ENCODE data around the gene VAV3. TPM values are rescaled to one million over a fixed set of nuclear protein-coding genes. Genes with fewer than 3 reads are reported as not detected.
"Not testable (repeated sequence)": the region's sequence is repeated elsewhere in the genome, so short reads cannot be mapped to it uniquely, and the experiment has no call there.

The VAV3 gene
- total RNA-seq, 1 experiment from 2014 or later = 10.0 TPM

DNA sequence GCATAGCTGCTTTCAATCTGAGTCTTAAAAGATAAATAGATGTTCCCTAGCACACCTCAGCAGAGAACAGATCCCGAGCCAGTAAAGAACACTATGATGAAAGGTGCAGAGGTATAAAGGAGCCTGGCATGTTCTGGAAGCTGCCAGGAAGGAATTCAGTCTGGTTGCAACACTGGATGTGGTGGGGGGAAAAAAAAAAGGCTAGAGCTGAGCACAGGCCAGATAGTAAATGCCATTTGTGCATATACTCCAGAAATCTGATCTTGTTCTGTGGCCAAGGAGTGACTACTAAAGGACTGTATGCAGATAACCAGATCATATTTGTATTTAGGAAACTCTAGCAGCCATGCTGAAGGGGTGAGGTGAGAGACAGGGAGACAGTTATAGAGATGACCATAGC is 240.3 kb downstream of the VAV3 start:
- CTCF ChIA-PET = interaction anchor here (0.9 to 1.3 kb wide), 2 partner anchors 14 to 401 kb away, joined by 3 to 5 read pairs; no protein-coding TSS in a partner anchor
- no peak overlapping the region for H3K4me3 Mint-ChIP-seq
- DNase-seq (ENCODE audit: low spot score) (no peak), ATAC-seq (no peak)
- H3K27ac Mint-ChIP-seq = no peak overlapping the region
- no peaks in the 10 kb centered on the region for H3K27me3 Mint-ChIP-seq (ENCODE audit: low read depth)
- no peaks in the 10 kb centered on the region; the same call in 1 of the 2 replicates for H3K36me3 Mint-ChIP-seq
- no peaks in the 10 kb centered on the region for H3K9me3 Mint-ChIP-seq
- no peak for TF ChIP-seq GABPB1 (CRISPR knock-in tag; IDR thresholded peaks at IDR 0.05)
- TF ChIP-seq, protein P1, sequence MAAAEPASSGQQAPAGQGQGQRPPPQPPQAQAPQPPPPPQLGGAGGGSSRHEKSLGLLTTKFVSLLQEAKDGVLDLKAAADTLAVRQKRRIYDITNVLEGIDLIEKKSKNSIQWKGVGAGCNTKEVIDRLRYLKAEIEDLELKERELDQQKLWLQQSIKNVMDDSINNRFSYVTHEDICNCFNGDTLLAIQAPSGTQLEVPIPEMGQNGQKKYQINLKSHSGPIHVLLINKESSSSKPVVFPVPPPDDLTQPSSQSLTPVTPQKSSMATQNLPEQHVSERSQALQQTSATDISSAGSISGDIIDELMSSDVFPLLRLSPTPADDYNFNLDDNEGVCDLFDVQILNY (CRISPR knock-in tag; IDR thresholded peaks at IDR 0.05) = no peak
- TF ChIP-seq, protein P2, sequence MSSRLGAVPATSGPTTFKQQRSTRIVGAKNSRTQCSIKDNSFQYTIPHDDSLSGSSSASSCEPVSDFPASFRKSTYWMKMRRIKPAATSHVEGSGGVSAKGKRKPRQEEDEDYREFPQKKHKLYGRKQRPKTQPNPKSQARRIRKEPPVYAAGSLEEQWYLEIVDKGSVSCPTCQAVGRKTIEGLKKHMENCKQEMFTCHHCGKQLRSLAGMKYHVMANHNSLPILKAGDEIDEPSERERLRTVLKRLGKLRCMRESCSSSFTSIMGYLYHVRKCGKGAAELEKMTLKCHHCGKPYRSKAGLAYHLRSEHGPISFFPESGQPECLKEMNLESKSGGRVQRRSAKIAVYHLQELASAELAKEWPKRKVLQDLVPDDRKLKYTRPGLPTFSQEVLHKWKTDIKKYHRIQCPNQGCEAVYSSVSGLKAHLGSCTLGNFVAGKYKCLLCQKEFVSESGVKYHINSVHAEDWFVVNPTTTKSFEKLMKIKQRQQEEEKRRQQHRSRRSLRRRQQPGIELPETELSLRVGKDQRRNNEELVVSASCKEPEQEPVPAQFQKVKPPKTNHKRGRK (CRISPR knock-in tag; IDR thresholded peaks at IDR 0.05; ENCODE audit: borderline replicate concordance) = no peak
- no peak for TF ChIP-seq RORB (CRISPR knock-in tag; IDR thresholded peaks at IDR 0.05)
- TF ChIP-seq, protein P3, sequence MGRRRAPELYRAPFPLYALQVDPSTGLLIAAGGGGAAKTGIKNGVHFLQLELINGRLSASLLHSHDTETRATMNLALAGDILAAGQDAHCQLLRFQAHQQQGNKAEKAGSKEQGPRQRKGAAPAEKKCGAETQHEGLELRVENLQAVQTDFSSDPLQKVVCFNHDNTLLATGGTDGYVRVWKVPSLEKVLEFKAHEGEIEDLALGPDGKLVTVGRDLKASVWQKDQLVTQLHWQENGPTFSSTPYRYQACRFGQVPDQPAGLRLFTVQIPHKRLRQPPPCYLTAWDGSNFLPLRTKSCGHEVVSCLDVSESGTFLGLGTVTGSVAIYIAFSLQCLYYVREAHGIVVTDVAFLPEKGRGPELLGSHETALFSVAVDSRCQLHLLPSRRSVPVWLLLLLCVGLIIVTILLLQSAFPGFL (CRISPR knock-in tag; IDR thresholded peaks at IDR 0.05; ENCODE audit: borderline replicate concordance) = no peak
- TF ChIP-seq, protein P4, sequence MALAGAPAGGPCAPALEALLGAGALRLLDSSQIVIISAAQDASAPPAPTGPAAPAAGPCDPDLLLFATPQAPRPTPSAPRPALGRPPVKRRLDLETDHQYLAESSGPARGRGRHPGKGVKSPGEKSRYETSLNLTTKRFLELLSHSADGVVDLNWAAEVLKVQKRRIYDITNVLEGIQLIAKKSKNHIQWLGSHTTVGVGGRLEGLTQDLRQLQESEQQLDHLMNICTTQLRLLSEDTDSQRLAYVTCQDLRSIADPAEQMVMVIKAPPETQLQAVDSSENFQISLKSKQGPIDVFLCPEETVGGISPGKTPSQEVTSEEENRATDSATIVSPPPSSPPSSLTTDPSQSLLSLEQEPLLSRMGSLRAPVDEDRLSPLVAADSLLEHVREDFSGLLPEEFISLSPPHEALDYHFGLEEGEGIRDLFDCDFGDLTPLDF (CRISPR knock-in tag; IDR thresholded peaks at IDR 0.05) = no peak
- TF ChIP-seq ZNF138 (CRISPR knock-in tag; conservative IDR thresholded peaks at IDR 0.05) = no peak
- TF ChIP-seq, protein P5, sequence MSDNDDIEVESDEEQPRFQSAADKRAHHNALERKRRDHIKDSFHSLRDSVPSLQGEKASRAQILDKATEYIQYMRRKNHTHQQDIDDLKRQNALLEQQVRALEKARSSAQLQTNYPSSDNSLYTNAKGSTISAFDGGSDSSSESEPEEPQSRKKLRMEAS (CRISPR knock-in tag; IDR thresholded peaks at IDR 0.05) = no peak
- no peak for TF ChIP-seq NR1H2 (CRISPR knock-in tag; IDR thresholded peaks at IDR 0.05)
- TF ChIP-seq, protein P6, sequence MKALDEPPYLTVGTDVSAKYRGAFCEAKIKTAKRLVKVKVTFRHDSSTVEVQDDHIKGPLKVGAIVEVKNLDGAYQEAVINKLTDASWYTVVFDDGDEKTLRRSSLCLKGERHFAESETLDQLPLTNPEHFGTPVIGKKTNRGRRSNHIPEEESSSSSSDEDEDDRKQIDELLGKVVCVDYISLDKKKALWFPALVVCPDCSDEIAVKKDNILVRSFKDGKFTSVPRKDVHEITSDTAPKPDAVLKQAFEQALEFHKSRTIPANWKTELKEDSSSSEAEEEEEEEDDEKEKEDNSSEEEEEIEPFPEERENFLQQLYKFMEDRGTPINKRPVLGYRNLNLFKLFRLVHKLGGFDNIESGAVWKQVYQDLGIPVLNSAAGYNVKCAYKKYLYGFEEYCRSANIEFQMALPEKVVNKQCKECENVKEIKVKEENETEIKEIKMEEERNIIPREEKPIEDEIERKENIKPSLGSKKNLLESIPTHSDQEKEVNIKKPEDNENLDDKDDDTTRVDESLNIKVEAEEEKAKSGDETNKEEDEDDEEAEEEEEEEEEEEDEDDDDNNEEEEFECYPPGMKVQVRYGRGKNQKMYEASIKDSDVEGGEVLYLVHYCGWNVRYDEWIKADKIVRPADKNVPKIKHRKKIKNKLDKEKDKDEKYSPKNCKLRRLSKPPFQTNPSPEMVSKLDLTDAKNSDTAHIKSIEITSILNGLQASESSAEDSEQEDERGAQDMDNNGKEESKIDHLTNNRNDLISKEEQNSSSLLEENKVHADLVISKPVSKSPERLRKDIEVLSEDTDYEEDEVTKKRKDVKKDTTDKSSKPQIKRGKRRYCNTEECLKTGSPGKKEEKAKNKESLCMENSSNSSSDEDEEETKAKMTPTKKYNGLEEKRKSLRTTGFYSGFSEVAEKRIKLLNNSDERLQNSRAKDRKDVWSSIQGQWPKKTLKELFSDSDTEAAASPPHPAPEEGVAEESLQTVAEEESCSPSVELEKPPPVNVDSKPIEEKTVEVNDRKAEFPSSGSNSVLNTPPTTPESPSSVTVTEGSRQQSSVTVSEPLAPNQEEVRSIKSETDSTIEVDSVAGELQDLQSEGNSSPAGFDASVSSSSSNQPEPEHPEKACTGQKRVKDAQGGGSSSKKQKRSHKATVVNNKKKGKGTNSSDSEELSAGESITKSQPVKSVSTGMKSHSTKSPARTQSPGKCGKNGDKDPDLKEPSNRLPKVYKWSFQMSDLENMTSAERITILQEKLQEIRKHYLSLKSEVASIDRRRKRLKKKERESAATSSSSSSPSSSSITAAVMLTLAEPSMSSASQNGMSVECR (CRISPR knock-in tag; IDR thresholded peaks at IDR 0.05; ENCODE audit: borderline replicate concordance) = no peak
- TF ChIP-seq ZNF317 (CRISPR knock-in tag; IDR thresholded peaks at IDR 0.05; ENCODE audit: borderline replicate concordance, low read depth) = no peak
- TF ChIP-seq JUN (CRISPR knock-in tag; IDR thresholded peaks at IDR 0.05) = no peak
- TF ChIP-seq ATF1 (CRISPR knock-in tag; IDR thresholded peaks at IDR 0.05) = no peak
- POLR2A ChIA-PET = no interaction called here
- H3K4me1 Mint-ChIP-seq = no peaks in the 10 kb centered on the region

DNA sequence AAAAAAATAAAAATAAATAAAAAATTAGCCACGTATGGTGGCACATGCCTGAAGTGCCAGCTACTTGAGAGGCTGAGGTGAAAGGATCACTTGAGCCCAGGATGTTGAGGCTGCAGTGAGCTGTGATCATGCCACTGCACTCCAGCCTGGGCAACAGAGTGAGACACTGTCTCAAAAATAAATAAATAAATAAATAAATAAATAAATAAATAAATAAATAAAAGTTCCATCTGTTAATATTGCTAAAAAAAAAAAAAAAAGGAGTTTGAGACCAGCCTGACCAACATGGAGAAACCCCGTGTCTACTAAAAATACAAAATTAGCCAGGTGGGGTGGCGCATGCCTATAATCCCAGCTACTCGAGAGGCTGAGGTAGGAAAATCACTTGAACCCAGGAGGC is 244.8 kb downstream of the VAV3 start:
- ATAC-seq; POLR2A ChIA-PET; H3K27me3 Mint-ChIP-seq (ENCODE audit: low read depth); H3K36me3 Mint-ChIP-seq; H3K4me3 Mint-ChIP-seq; H3K9me3 Mint-ChIP-seq; H3K4me1 Mint-ChIP-seq; H3K27ac Mint-ChIP-seq; DNase-seq (ENCODE audit: low spot score); CTCF ChIA-PET: not testable (repeated sequence)

Data from WTC11 (cell line).